Measurements from ENCODE around the gene ACTA2.

DNA sequence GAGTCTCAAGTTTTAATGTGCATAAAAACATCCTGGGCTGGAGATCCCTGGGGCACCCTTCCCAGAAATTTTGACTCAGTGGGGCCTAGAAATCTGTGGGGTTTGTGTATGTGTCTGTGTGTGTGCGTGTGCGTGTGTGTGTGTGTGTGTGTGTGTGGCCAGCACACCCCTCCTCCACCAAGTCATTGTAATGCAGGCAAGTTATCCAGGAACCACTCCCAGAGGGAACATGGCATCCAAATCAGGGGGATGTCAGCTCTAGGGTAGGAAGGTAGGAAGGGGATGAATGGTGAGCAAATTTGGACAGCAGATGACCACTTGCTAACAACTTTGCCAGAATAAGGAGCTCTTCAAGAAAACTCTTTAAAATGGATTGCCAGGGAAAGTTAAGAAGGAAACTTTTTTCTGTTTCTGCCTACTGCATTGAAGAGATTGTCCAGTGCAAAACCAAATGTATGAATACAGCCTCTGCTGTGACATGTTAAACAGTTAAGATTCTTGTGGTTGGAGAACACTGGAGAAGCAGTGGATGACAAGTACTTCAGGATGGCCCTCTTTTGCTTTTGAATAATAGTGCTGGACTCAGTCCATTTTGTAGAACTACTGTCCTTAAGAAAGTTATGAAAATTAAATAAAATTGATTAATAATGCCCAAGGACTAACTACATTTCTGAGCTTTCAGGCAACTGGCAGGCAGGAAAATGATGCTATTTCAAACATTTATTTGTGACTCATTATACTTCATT, 60.2 kb downstream of the ACTA2 start:
- no peak for TF ChIP-seq CTCF (conservative IDR thresholded peaks at IDR 0.05; ENCODE audit: low read depth, low read length)
- TF ChIP-seq EZH2 (IDR thresholded peaks at IDR 0.05; ENCODE audit: low read length, unreplicated experiment) = no peak
